Pons (tissue), 1 donor: ENCODE data around the gene CCDC92.
"Not testable (repeated sequence)": the region's sequence is repeated elsewhere in the genome, so short reads cannot be mapped to it uniquely, and the experiment has no call there.

Experiments
- DNase-seq: peaks from one replicate; pipeline ENCODE4 v3.0.0-alpha.2; 2016; ENCODE audit warnings: low spot score

CCDC92 gene

GRCh38 chr12:123936956-123937706, 35.5 kb downstream of the CCDC92 start:
- no peak for DNase-seq

GRCh38 chr12:123936471-123936870, 36.2 kb downstream of the CCDC92 start:
- DNase-seq, result no peak

GRCh38 chr12:123935956-123936355, 36.7 kb downstream of the CCDC92 start:
- no peak for DNase-seq

GRCh38 chr12:123934829-123935228, 37.8 kb downstream of the CCDC92 start:
- DNase-seq, result no peak

GRCh38 chr12:123934016-123934620, 38.5 kb downstream of the CCDC92 start:
- DNase-seq, result no peak

- DNase-seq, result no peak
Observed at GRCh38 chr12:123933214-123933613, 39.4 kb downstream of the CCDC92 start.

GRCh38 chr12:123931686-123932321, 40.8 kb downstream of the CCDC92 start:
- no peak for DNase-seq

- DNase-seq, result no peak
Observed at GRCh38 chr12:123929946-123930583, 42.6 kb downstream of the CCDC92 start.

GRCh38 chr12:123928897-123929296, 43.7 kb downstream of the CCDC92 start:
- no peak for DNase-seq

GRCh38 chr12:123928274-123928865, 44.3 kb downstream of the CCDC92 start:
- no peak for DNase-seq

GRCh38 chr12:123924539-123924938, 48.1 kb downstream of the CCDC92 start:
- DNase-seq, result no peak

- DNase-seq, result no peak
Observed at GRCh38 chr12:123923927-123924326, 48.7 kb downstream of the CCDC92 start.

GRCh38 chr12:123923038-123923437, 49.6 kb downstream of the CCDC92 start:
- DNase-seq, result no peak

GRCh38 chr12:123919980-123920360, 52.7 kb downstream of the CCDC92 start:
- DNase-seq, result no peak

GRCh38 chr12:123917337-123917850, 55.2 kb downstream of the CCDC92 start:
- no peak for DNase-seq

- no peak for DNase-seq
Observed at GRCh38 chr12:123916729-123917128, 55.9 kb downstream of the CCDC92 start.

- no peak for DNase-seq
Observed at GRCh38 chr12:123914726-123915333, 57.8 kb downstream of the CCDC92 start.

GRCh38 chr12:123912415-123913380, 59.9 kb downstream of the CCDC92 start:
- DNase-seq, result no peak

GRCh38 chr12:123911672-123912409, 60.8 kb downstream of the CCDC92 start:
- DNase-seq, result not testable (repeated sequence)

- no peak for DNase-seq
Observed at GRCh38 chr12:123910761-123911193, 61.9 kb downstream of the CCDC92 start.
